ENCODE results near the gene RSL1D1. TPM values are rescaled to one million over a fixed set of nuclear protein-coding genes. Genes with fewer than 3 reads are reported as not detected.

RSL1D1 gene
- 36.7 and 82.3 TPM in 2 replicates for total RNA-seq

GRCh38 chr16:11851294-11852091 lies at the start of gene RSL1D1:
Gene RSL1D1 (minus strand): TSS chr16:11851542. CDS start chr16:11851512, 30 bp downstream.

DNA sequence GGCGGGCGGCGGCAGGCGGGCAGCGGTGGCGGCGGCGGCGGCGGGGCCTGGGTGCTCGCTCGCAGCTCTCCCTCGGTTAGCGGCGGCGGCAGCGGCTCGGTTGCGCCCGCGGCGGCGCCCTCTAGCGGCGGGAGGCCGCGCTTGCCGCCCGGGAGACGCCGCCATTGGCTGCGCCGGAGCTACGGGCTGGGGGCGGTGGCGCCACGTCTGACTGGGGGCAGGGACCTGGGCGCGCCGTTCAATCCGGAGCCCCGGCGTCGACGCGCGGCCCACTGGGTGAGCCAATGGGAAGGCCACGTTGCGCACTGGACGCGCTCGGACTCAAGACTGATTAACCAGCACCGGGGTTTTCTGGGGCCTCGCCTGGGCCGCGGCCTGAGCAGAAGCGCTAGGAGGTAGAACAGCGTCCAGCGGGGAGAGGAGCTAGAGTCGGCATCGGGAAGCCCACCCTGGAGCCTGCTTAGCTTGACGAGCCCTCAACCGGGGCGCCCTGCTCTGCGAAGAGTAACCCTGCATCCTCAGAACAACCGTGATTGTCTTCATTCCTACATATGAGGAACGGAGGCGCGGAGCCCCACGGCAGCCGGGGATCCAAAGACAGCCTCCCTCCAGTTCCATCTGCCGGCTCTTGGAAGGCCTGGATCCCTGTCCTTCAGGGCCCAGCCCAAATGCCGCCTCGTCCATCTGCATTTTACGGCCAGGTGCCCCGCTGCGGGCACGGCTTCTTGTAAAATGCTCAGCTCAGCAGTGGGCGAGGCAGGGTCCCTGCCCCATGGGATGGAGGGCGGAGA lies 54.0 kb downstream of the RSL1D1 start, which contains the start of gene ZC3H7A:
Gene ZC3H7A (minus strand): TSS at position 93 of the 791 bp plus-strand sequence. CDS start 14,904 bp downstream, outside the sequence.

Other genes with a start within 250 kb of the RSL1D1 start
- gene SNN, start 183.1 kb downstream of the RSL1D1 start, total RNA-seq = 43.3 and 45.6 TPM in 2 replicates
- gene TXNDC11, start 108.7 kb downstream of the RSL1D1 start, total RNA-seq = 19.2 and 42.4 TPM in 2 replicates
- 48.2 and 56.2 TPM in 2 replicates for gene ZC3H7A, start 54.3 kb downstream of the RSL1D1 start, total RNA-seq
- 40.6 and 48.6 TPM in 2 replicates for gene GSPT1, start 64.4 kb upstream of the RSL1D1 start, total RNA-seq
- gene NPIPB2, start 90.5 kb upstream of the RSL1D1 start, total RNA-seq = 1.5 and 2.6 TPM in 2 replicates
- gene TNFRSF17, start 113.7 kb upstream of the RSL1D1 start, total RNA-seq = not detected in 2 replicates
- gene SNX29, start 125.2 kb upstream of the RSL1D1 start, total RNA-seq = 8.5 and 15.0 TPM in 2 replicates